IPS-18c (cell line): ENCODE measurements around the gene PRR35.

ENCODE experiments used
- H3K4me3 ChIP-seq: 2 replicates; pipeline ENCODE4 v1.7.0; 2013; ENCODE audit warnings: low read depth, mild to moderate bottlenecking, low read length, moderate library complexity; ENCODE audit not compliant: insufficient read depth
- H3K9me3 ChIP-seq: one replicate; pipeline ENCODE4 v1.6.1; 2013; ENCODE audit warnings: mild to moderate bottlenecking, low read length, moderate library complexity; ENCODE audit not compliant: control insufficient read depth, insufficient read depth

PRR35 gene

DNA sequence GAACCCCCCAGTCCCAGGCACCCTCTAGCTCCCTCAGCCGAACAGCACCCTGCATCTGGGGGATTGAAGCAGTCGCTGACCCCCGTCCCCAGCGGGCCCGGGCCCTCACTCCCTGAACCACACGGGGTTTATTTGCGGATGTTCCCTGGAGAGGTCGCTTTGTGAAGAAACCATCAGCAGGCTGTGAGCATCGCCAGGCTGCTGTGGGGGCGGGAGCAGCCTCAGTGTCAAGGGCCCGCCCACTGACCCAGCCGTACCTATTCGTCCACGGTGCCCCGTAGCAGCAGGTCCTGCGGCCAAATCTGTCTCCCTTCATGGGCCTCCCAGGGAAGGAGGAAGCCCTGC lies 23.2 kb downstream of the PRR35 start:
- no peak overlapping the region for H3K4me3 ChIP-seq
- H3K9me3 ChIP-seq: no peaks in the 10 kb centered on the region

DNA sequence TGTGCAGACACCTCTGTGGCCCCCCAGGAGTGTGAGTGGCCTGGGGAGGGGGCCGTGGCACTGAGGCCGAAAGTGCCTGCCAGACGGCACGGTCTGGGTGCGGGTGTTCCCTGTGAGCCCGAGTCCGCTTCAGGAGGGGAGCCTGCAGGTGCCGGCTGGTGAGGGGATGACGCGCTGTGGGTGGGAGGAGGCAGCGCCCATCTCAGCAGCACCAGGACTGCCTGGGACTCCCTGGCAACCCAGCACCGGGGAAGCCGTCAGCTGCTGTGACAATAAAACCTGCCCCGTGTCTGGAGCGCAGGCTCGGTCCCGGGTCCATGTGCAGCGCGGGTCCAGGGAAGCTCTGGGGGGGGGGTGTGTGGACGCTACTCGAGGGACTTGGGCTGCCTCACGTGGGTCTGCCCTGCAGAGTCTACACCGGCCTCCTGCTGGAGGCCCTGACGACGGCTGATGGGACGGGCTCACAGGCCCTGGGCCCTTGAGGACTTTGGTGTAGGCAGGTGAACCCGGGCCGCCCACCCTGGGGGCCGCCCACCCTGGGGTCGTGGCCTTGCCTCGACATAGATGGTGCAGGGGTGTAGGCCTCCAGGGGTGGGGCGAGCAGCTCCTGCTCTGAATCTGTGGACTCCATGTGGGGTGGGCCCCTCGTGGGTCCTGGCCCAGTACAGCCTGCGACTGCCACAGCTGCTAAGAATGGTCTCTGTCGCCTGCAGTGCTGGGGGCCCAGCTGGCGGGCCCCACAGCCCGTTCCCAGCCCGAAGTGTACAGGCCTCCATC lies 23.8 kb downstream of the PRR35 start:
- Histone ChIP-seq H3K9me3 (no peaks in the 10 kb centered on the region), H3K4me3 (no peak overlapping the region)

DNA sequence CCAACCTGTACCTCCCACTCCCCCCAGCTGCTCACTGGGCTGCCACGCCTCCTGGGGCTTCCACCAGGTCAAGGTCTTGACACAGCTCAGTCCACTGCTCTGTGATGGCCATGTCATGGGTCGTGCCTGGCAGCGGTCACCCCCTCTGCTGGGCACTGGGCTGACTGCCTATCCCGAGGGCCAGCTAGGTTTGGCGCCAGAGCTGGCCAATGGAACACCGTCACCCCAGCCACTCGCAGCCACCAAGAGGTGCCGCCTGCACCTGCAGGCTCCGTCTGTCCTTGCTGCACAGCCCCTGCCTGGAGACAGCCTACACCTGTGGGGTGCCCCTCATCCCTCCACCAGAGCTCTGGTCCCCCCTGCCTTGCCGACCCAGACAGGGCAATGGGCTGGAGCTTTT lies 25.2 kb downstream of the PRR35 start:
- no peaks in the 10 kb centered on the region for H3K9me3 ChIP-seq

DNA sequence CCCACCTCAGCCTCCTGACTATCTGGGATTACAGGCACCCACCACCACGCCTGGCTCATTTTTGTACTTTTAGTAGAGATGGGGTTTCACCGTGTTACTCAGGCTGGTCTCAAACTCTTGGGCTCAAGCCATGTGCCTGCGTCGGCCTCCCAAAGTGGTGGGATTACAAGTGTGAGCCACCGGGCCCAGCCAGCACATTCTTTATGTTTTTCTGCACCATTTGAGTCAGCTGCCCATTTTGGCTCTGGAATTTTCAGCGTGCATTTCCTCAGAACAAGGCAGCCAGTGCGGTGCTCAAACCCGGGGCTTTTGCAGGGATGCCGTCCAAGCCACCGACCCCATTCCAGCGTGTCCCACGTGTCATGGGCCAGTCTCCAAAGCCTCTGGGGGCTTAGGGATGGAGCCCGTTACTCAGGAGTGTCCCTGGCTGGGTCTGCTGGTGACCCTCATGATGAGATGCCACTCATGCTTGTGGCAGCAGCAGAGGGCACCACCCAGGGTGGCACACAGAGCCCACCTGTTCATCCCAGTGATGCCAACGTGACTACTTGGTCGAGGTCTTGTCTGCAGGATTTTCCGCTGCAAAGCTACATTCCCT lies 26.0 kb downstream of the PRR35 start:
- no peaks in the 10 kb centered on the region for H3K9me3 ChIP-seq
- no peak overlapping the region for H3K4me3 ChIP-seq

More for the DNA sequence above, 25.2 kb downstream of the PRR35 start:
- no peak overlapping the region for H3K4me3 ChIP-seq

DNA sequence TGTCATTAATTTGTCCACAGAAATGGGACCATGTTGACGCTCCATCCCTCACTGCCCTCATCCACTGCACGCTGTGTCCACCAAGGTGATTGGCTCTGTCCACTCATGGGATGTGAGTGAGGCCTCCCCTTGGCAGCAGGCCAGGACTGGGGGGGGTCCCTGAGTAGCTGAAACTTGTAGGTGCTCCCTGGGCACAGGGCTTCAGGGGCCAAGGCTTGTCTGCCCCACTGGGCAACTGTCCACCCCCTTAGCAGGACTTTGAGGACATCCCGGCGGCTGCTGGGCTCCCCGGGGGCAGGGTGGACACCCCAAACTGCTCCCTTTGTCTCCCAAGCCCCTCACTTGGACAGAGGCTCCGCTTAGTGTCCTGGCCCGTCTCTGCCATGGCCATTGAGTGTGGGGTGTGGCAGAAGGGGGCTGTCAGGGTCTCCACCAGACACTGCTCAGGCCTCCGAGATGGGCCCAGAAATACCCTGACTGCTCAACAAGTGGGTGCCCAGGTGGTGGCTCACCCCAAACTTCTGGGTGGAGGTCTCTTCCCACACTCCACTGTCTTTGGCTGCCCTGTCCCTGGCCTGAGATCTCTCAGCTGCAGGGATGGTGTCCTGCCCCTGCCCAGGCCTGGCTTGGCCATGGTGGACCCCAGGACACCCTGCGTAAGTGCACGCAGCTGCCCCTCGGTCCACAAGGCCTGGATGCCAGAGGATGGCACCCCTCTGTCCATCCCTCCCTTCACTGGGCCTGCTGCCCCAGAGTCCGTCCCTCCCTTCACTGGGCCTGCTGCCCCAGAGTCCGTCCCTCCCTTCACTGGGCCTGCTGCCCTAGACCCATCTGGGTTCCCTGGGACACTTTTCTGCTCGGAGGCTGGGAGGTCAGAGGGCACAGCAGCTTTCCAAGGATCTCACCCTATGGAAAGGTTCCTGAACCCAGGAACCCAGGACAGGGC lies 26.7 kb downstream of the PRR35 start:
- H3K9me3 ChIP-seq: no peaks in the 10 kb centered on the region
- H3K4me3 ChIP-seq: no peak overlapping the region

DNA sequence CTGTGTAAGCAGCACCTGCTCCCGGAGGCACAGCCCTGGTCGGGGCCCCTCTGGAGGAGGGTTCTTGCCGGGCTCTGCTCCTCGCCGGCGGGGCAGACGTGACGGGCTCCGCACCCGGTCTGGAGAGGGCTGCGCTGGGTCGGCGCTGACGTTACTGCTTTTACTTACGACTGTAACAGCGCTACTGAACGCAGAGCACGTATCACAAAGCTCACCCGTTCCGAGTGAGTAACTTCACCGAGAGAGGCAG lies 28.4 kb downstream of the PRR35 start:
- no peaks in the 10 kb centered on the region for H3K9me3 ChIP-seq
- peak overlapping the region; percentile 100 for H3K4me3 ChIP-seq

DNA sequence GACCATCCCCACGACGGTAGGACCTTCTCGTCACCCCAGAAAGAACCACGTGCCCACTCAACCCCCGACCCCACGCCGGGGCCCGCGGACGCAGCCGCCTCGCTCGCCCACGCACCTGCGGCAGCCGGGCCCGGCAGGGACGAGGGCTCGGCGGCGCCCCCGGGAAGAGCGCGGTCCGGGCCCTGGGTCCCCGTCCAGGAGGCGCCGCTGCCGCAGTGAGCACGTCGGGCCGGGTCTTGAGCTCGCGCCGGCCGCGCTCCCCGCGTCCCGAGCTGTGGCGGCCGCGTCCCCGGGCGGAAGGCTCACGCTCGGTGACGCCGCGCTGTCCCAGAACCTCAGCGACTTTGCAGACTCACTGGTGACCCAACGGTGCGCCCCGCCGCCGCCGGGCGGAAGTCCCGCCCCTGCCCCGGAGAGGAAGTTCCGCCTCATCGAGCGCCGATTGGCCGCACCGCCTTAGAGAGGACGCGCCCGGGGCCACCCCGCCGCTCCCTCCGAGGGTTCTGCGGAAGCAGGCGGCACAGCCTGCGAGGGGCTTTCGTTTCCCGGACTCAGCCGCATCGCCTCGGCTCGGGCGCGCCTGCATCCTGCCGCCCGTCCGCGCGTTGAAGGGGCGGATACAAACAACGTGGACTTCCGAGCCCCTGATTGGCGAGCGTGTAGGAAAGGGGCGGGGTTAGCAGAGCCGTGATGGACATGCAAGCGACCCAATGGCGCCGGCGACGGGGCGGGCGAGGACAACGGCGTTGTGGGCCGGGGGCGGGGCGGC lies 28.9 kb downstream of the PRR35 start:
- H3K9me3 ChIP-seq: no peaks in the 10 kb centered on the region
- peak overlapping the region; percentile 100 for H3K4me3 ChIP-seq

DNA sequence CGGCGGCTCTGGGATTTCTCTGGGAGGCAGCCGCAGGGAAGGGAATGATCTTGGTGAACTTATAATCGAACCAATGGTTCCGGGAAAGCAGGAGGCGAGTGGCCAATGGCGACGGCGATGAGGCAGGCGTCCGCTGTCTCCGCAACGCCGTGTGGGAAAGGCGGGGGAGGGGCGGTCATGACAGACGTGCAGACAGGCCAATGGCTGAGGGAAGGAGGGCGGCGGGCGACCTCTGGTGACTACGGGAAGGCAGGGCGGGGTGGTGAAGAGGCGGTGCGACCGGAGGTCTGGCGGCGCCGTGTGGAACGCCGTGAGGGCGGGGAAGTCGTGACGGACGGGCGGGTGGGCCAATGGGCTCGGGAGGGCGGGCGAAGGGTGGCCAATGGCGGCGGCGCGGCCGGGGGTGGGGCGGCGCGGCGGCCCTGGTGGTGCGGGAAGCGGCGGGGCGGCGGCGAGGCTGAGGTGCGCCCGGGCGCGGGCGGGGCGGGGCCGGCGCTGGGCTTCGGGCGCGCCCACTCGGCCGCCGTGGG lies 29.5 kb downstream of the PRR35 start, which contains the start of gene RAB40C:
Gene RAB40C (plus strand): TSS at position 409 of the 530 bp plus-strand sequence. CDS start 226 bp downstream, outside the sequence.
- Histone ChIP-seq H3K4me3 (peak within 1 kb of the TSS; percentile 100), H3K9me3 (no peaks in the 10 kb centered on the region)

DNA sequence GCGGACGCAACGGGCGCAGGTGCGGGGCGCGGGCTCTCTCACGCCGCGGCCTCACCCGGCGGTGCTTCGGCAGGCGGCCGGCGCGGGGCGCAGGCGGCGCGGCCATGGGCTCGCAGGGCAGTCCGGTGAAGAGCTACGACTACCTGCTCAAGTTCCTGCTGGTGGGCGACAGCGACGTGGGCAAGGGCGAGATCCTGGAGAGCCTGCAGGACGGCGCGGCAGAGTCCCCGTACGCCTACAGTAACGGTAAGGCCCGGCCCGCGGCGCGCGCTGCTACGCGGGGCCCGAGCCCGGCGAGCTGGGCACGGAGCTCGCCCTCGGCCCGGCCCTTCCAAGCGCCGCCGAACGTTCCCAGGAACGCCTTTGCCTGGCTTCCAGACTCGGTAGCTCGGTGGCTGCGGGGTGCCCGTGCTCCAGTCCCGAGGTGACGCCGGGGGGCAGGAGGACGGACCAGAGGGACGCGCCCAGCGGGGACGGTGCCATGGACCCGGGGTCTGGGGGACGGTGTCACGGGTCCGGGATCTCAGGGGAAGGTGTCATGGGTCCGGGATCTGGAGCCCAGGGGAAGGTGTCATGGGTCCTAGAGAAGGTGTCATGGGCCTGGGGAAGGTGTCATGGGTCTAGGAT lies 30.1 kb downstream of the PRR35 start:
- H3K4me3 ChIP-seq: peak overlapping the region; percentile 81
- no peaks in the 10 kb centered on the region for H3K9me3 ChIP-seq

DNA sequence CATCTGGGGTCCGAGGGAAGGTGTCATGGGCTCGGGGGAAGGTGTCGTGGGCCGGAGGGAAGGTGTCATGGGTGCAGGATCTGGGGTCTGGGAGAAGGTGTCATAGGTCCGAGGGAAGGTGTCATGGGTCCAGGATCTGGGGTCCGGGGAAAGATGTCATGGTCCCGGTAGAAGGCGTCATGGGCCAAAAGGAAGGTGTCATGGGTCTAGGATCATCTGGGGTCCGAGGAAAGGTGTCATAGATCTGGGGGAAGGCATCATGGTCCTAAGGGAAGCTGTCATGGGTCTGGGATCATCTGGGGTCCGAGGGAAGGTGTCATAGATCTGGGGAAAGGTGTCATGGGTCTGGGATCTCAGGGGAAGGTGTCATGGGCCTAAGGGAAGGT lies 30.6 kb downstream of the PRR35 start:
- no peaks in the 10 kb centered on the region for H3K9me3 ChIP-seq
- peak overlapping the region; percentile 81 for H3K4me3 ChIP-seq

DNA sequence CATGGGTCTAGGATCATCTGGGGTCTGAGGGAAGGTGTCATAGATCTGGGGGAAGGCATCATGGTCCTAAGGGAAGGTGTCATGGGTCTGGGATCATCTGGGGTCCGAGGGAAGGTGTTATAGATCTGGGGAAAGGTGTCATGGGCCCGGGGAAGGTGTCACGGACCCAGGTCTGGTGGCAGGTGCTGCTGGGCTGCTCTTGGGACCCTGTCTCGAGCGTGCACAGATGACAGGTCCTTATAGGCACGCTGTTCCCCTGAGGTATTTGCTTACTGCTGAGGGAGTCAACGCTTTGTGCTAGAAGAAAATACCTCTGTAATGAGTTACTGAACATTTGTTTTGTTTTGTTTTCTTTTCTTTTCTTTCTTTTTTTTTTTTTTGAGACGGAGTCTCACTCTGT lies 31.0 kb downstream of the PRR35 start:
- Histone ChIP-seq H3K9me3 (no peaks in the 10 kb centered on the region), H3K4me3 (no peak overlapping the region)

DNA sequence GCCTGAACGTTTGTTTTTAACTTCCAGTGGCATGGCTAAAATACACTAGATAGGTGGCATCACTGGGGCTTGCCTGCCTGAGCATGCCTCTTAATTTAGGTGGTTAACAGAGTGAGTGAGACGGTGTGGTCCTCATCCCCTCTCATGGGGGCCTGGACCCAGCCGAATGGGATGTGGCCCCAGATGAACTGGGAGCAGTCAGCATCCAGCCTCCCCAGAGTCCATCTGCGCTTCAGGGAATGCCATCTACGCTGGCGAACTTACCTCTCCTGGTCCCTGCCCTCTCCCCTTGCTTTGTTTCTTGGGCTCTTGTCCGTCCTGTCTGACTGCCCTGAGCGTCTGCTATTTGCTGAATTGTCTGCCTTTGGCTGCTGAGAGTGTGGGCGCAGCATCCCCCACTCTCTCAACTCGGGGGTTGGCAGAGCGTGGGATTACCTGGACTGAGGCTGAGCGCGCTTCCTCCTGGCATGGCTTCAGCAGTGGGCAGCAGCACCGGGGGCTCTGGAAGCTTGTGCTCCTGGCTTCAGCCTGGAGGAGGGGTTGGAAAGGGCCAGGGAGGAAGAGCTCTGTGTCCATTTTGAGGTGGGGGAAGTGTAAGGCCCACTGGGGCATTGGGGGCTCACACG lies 31.8 kb downstream of the PRR35 start:
- H3K4me3 ChIP-seq: no peak overlapping the region
- H3K9me3 ChIP-seq: no peaks in the 10 kb centered on the region

DNA sequence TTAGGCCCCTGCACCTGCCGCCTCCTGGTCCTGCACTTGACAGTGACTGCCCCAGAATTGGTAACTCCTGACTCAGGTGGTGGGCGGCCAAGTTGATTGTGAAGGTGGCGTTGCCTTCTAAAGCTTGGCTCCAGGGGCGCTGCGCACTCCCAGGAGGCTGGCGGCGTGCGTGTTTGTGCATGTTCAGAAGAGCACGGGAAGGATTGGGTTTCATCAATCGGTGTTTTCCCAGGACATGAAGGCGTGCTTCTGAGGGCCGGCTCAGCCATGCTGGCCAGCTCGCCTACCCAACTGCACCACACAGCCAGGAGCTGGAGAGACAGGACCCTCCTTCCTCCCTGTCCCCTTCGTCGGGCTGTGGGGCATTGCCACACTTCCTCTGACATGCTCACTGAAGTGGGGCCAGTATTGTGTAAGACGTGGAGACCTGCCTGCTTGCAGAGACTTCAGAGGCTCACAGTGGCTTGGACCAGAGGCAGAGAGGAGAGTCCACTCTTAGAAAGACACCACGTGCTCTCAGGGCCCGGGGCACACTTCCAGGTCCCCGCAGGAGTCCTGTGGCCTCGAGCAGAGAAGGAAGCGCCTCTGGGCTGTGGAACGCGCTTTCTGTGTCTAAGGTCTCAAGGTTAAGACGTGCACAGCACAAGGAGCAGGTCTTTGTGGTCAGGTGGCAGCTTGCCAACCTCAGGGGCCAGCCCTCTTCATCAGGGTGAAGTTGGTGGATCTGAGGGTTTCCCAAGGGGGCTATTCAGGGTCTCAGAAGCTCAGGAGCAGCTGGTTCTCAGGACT lies 32.5 kb downstream of the PRR35 start:
- Histone ChIP-seq H3K9me3 (no peaks in the 10 kb centered on the region), H3K4me3 (no peak overlapping the region)

DNA sequence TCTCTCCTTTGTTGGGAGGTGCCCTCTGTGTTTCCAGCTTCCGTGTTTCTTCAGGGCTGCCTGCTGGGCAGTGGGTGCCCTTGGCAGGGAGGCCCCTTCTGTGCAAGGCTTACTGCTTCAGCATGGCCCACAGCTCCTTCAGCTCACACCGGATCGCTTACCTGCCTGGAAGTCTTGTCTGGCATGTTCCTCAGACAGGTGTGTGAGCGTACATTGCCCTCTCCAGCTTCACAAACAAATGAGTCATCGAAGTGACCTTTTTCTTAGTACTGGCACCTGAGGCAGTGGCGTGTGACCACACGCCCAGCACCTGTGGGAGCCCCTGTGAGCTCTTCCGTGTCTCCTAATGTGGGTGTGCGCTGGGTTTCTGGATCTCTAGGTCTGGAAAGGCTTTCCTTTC lies 33.2 kb downstream of the PRR35 start:
- no peaks in the 10 kb centered on the region for H3K9me3 ChIP-seq
- no peak overlapping the region for H3K4me3 ChIP-seq

DNA sequence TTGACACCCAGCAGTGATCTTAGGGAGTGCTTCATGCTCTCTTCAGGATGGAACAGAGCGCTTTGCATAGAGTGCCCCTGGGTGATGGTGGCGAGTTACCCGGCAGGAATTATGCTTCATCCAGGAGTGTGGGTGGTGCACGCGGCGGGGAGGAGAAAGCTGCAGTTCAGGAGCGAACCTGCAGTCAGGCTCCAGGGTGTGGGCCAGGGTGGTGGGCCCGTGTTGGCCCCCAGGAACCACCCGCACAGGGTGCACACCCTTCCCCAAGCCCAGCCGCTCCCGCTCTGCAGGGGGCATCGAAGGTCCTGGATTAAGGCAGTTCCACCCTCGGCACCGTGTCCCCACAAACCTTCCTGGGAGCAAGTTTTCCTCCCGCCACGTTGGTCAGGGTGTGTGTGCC lies 33.6 kb downstream of the PRR35 start:
- no peak overlapping the region for H3K4me3 ChIP-seq
- no peaks in the 10 kb centered on the region for H3K9me3 ChIP-seq

DNA sequence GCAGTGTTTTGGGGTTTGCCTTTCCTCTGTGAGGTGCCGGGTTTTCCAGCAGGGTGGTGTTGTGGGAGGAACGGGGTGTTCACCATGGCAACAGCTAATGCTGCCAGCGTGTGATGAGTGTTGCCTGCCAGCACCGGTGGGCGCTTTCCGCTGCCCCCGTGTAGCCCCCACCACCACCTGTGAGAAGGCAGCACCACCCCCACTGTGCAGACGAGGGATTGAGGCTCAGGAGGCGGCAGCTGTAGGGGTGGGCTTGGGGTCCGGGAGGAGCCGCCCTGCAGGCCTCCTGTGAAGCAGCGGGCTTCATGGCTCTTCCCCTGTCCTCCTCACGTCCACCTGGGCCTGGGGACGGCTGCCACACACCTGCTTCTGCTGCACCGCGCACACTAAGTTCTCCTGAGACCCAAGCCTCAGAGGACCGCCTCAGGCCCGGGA lies 34.9 kb downstream of the PRR35 start:
- H3K9me3 ChIP-seq: no peaks in the 10 kb centered on the region
- H3K4me3 ChIP-seq: no peak overlapping the region
